GM23338 (cell line): Measurements from ENCODE around the gene MAD1L1. TPM values are rescaled to one million over a fixed set of nuclear protein-coding genes. Genes with fewer than 3 reads are reported as not detected.

ENCODE experiments used
- ATAC-seq: fragments of 200-7000 bp; cut with Tn5 transposase; 3 replicates; pipeline ENCODE4 v1.9.1; 2020
- DNase-seq: peaks from one replicate; pipeline ENCODE4 v3.0.0-alpha.2; 2015; ENCODE audit warnings: low spot score
- H2AFZ ChIP-seq: fragments of 200-600 bp; sonication (generic); 2 replicates; pipeline ENCODE4 v1.8.0; 2016; ENCODE audit warnings: antibody characterized with exemption, mild to moderate bottlenecking, moderate library complexity
- H3F3A ChIP-seq: fragments of 200-600 bp; sonication (generic); replicated peaks from 2 replicates; pipeline ENCODE4 v1.8.0; 2017; ENCODE audit warnings: antibody characterized with exemption, mixed run types, low read depth
- H3K27ac ChIP-seq: fragments of 200-600 bp; sonication (generic); 2 replicates; pipeline ENCODE4 v1.6.1; 2016; ENCODE audit warnings: low read depth
- H3K27me3 ChIP-seq: fragments of 200-600 bp; sonication (generic); 2 replicates; pipeline ENCODE4 v1.8.0; 2016; ENCODE audit warnings: mild to moderate bottlenecking, mixed run types, moderate library complexity; ENCODE audit not compliant: insufficient read depth
- H3K36me3 ChIP-seq: fragments of 200-600 bp; sonication (generic); 2 replicates; pipeline ENCODE4 v1.8.0; 2016; ENCODE audit warnings: mild to moderate bottlenecking; ENCODE audit not compliant: insufficient read depth
- H3K4me1 ChIP-seq: fragments of 200-600 bp; sonication (generic); 2 replicates; pipeline ENCODE4 v1.8.0; 2016; ENCODE audit warnings: mild to moderate bottlenecking, moderate library complexity; ENCODE audit not compliant: insufficient read depth
- H3K4me2 ChIP-seq: fragments of 200-600 bp; sonication (generic); 2 replicates; pipeline ENCODE4 v1.7.1; 2017; ENCODE audit warnings: mixed run types
- H3K4me3 ChIP-seq: fragments of 200-600 bp; sonication (generic); 2 replicates; pipeline ENCODE4 v1.6.1; 2016; ENCODE audit warnings: mixed run types
- H3K79me2 ChIP-seq: fragments of 200-600 bp; sonication (generic); replicated peaks from 2 replicates; pipeline ENCODE4 v1.8.0; 2017; ENCODE audit warnings: mild to moderate bottlenecking; ENCODE audit not compliant: insufficient read depth
- H3K9me2 ChIP-seq: fragments of 200-600 bp; sonication (generic); 2 replicates; pipeline ENCODE4 v1.8.0; 2017; ENCODE audit not compliant: insufficient read depth
- H4K20me1 ChIP-seq: fragments of 200-600 bp; sonication (generic); replicated peaks from 2 replicates; pipeline ENCODE4 v1.8.0; 2017; ENCODE audit warnings: mild to moderate bottlenecking; ENCODE audit not compliant: insufficient read depth
- H3K27ac Mint-ChIP-seq: 2 replicates; pipeline ENCODE4 v1.8.0; 2020; ENCODE audit warnings: inconsistent platforms, mild to moderate bottlenecking, moderate library complexity, mixed read lengths
- H3K27me3 Mint-ChIP-seq: 3 replicates; pipeline ENCODE4 v1.8.0; 2022; ENCODE audit warnings: low read depth, mild to moderate bottlenecking, moderate library complexity, mixed read lengths, inconsistent platforms; ENCODE audit not compliant: insufficient read depth, poor library complexity
- H3K36me3 Mint-ChIP-seq: 3 replicates; pipeline ENCODE4 v1.8.0; 2021; ENCODE audit warnings: low read depth, mild to moderate bottlenecking, inconsistent platforms, moderate library complexity, mixed read lengths
- H3K4me1 Mint-ChIP-seq: 3 replicates; pipeline ENCODE4 v1.8.0; 2020; ENCODE audit warnings: mild to moderate bottlenecking, inconsistent platforms, mixed read lengths
- H3K4me3 Mint-ChIP-seq: 3 replicates; pipeline ENCODE4 v1.8.0; 2021; ENCODE audit warnings: moderate library complexity, mild to moderate bottlenecking, inconsistent platforms, mixed read lengths
- H3K9me3 Mint-ChIP-seq: 3 replicates; pipeline ENCODE4 v1.8.0; 2020; ENCODE audit warnings: moderate library complexity, mild to moderate bottlenecking, inconsistent platforms, mixed read lengths
- CREB1 ChIP-seq: fragments of 250-450 bp; sonication (Bioruptor Pico); IDR thresholded peaks from 2 replicates; pipeline ENCODE4 v1.5.0; 2020; ENCODE audit warnings: low read depth, mild to moderate bottlenecking, moderate library complexity
- ETS1 ChIP-seq: IDR thresholded peaks from 2 replicates; pipeline ENCODE4 v1.6.1; 2016; ENCODE audit warnings: antibody characterized with exemption
- EZH2 ChIP-seq: fragments of 200-600 bp; sonication (generic); IDR thresholded peaks from one replicate; pipeline ENCODE4 v1.8.0; 2017; ENCODE audit warnings: antibody characterized with exemption, mild to moderate bottlenecking, low read depth; ENCODE audit not compliant: unreplicated experiment
- EZH2phosphoT487 ChIP-seq: fragments of 200-600 bp; sonication (generic); IDR thresholded peaks from one replicate; pipeline ENCODE4 v1.8.1; 2018; ENCODE audit warnings: antibody characterized with exemption; ENCODE audit not compliant: unreplicated experiment
- JUNB ChIP-seq: IDR thresholded peaks from one replicate; pipeline ENCODE4 v1.6.1; 2016; ENCODE audit warnings: antibody characterized with exemption; ENCODE audit not compliant: unreplicated experiment
- POLR2AphosphoS5 ChIP-seq: IDR thresholded peaks from 2 replicates; pipeline ENCODE4 v1.6.1; 2016; ENCODE audit warnings: antibody characterized with exemption, low read depth
- STAT1 ChIP-seq: IDR thresholded peaks from one replicate; pipeline ENCODE4 v1.6.1; 2016; ENCODE audit warnings: antibody characterized with exemption; ENCODE audit not compliant: unreplicated experiment
- ZNF114 ChIP-seq: fragments of 250-450 bp; sonication (Bioruptor Pico); IDR thresholded peaks from 2 replicates; pipeline ENCODE4 v1.5.0; 2020; ENCODE audit warnings: mild to moderate bottlenecking, moderate library complexity
- ZNF331 ChIP-seq: fragments of 250-450 bp; sonication (Bioruptor Pico); IDR thresholded peaks from 2 replicates; pipeline ENCODE4 v1.5.0; 2020; ENCODE audit warnings: low read depth, mild to moderate bottlenecking, moderate library complexity
- polyA plus RNA-seq: library from polyadenylated mRNA; unstranded; fragments of >200 nt; fragmentation: Nextera tagmentation; extraction: Ambion mirVana; gene quantifications from 2 replicates; pipeline ENCODE4 v1.2.1, GENCODE V29; 2016
- total RNA-seq: library from RNA; depleted of rRNA; stranded (reverse); fragments of >200 nt; shearing (Covaris generic); gene quantifications from 2 replicates; pipeline ENCODE4 v1.2.3, GENCODE V29; 2014
- TF ChIP-seq, protein P1 (sequence below): fragments of 250-450 bp; sonication (Bioruptor Pico); IDR thresholded peaks from 2 replicates; pipeline ENCODE4 v1.5.0; 2020; ENCODE audit warnings: mild to moderate bottlenecking, moderate library complexity
- TF ChIP-seq, protein P2 (sequence below), 2 experiments: fragments of 200-600 bp in 1 of 2; sonication (generic) in 1 of 2; conservative IDR thresholded peaks; 2 replicates each; pipeline versions ENCODE4 v1.5.1 to v1.6.1; 2016 to 2017; ENCODE audit warnings: antibody characterized with exemption in 2 of 2, low read depth in 2 of 2, mild to moderate bottlenecking in 2 of 2, moderate library complexity in 1 of 2

Gene MAD1L1
- total and polyA plus RNA-seq, 2 experiments from 2014 or later = 40.3 to 59.3 TPM

GRCh38 chr7:2076649-2077064 lies 156.1 kb downstream of the MAD1L1 start (continued):
- no peak for TF ChIP-seq ZNF331 (CRISPR knock-in tag)
- TF ChIP-seq CREB1 = no peak
- no peak for TF ChIP-seq JUNB
- TF ChIP-seq ETS1 = no peak
- no peak for TF ChIP-seq EZH2phosphoT487

GRCh38 chr7:2075811-2076210 lies 156.9 kb downstream of the MAD1L1 start:
- ATAC-seq (no peak), DNase-seq (no peak)
- Histone ChIP-seq H4K20me1 (0 out of 2 replicates have a peak, but pooled peaks cover 4% of the 10 kb centered on the region), H3K79me2 (no peaks in the 10 kb centered on the region; the same call in 1 of the 2 replicates), H3K9me2 (no peaks in the 10 kb centered on the region), H3K27ac (0 out of 2 replicates have a peak overlapping the region, but pooled peaks have one; percentile 19), H3K36me3 (no peaks in the 10 kb centered on the region), H3K4me3 (no peak overlapping the region), H3F3A (no peaks in the 10 kb centered on the region), H3K27me3 (no peaks in the 10 kb centered on the region), H3K4me1 (no peaks in the 10 kb centered on the region), H3K4me2 (no peak overlapping the region), H2AFZ (no peak overlapping the region)
- Mint-ChIP-seq H3K27ac (no peak overlapping the region), H3K4me3 (no peak overlapping the region), H3K36me3 (peaks cover 5% of the 10 kb centered on the region; the same call in 1 of the 3 replicates), H3K27me3 (peaks cover 24% of the 10 kb centered on the region), H3K4me1 (peaks cover 8% of the 10 kb centered on the region), H3K9me3 (no peaks in the 10 kb centered on the region)
- TF ChIP-seq JUNB (no peak), ZNF331 (CRISPR knock-in tag) (no peak), EZH2 (no peak), ZNF114 (CRISPR knock-in tag) (no peak), EZH2phosphoT487 (no peak), CREB1 (no peak), ETS1 (no peak), POLR2AphosphoS5 (no peak), STAT1 (no peak)
- TF ChIP-seq, protein P1, sequence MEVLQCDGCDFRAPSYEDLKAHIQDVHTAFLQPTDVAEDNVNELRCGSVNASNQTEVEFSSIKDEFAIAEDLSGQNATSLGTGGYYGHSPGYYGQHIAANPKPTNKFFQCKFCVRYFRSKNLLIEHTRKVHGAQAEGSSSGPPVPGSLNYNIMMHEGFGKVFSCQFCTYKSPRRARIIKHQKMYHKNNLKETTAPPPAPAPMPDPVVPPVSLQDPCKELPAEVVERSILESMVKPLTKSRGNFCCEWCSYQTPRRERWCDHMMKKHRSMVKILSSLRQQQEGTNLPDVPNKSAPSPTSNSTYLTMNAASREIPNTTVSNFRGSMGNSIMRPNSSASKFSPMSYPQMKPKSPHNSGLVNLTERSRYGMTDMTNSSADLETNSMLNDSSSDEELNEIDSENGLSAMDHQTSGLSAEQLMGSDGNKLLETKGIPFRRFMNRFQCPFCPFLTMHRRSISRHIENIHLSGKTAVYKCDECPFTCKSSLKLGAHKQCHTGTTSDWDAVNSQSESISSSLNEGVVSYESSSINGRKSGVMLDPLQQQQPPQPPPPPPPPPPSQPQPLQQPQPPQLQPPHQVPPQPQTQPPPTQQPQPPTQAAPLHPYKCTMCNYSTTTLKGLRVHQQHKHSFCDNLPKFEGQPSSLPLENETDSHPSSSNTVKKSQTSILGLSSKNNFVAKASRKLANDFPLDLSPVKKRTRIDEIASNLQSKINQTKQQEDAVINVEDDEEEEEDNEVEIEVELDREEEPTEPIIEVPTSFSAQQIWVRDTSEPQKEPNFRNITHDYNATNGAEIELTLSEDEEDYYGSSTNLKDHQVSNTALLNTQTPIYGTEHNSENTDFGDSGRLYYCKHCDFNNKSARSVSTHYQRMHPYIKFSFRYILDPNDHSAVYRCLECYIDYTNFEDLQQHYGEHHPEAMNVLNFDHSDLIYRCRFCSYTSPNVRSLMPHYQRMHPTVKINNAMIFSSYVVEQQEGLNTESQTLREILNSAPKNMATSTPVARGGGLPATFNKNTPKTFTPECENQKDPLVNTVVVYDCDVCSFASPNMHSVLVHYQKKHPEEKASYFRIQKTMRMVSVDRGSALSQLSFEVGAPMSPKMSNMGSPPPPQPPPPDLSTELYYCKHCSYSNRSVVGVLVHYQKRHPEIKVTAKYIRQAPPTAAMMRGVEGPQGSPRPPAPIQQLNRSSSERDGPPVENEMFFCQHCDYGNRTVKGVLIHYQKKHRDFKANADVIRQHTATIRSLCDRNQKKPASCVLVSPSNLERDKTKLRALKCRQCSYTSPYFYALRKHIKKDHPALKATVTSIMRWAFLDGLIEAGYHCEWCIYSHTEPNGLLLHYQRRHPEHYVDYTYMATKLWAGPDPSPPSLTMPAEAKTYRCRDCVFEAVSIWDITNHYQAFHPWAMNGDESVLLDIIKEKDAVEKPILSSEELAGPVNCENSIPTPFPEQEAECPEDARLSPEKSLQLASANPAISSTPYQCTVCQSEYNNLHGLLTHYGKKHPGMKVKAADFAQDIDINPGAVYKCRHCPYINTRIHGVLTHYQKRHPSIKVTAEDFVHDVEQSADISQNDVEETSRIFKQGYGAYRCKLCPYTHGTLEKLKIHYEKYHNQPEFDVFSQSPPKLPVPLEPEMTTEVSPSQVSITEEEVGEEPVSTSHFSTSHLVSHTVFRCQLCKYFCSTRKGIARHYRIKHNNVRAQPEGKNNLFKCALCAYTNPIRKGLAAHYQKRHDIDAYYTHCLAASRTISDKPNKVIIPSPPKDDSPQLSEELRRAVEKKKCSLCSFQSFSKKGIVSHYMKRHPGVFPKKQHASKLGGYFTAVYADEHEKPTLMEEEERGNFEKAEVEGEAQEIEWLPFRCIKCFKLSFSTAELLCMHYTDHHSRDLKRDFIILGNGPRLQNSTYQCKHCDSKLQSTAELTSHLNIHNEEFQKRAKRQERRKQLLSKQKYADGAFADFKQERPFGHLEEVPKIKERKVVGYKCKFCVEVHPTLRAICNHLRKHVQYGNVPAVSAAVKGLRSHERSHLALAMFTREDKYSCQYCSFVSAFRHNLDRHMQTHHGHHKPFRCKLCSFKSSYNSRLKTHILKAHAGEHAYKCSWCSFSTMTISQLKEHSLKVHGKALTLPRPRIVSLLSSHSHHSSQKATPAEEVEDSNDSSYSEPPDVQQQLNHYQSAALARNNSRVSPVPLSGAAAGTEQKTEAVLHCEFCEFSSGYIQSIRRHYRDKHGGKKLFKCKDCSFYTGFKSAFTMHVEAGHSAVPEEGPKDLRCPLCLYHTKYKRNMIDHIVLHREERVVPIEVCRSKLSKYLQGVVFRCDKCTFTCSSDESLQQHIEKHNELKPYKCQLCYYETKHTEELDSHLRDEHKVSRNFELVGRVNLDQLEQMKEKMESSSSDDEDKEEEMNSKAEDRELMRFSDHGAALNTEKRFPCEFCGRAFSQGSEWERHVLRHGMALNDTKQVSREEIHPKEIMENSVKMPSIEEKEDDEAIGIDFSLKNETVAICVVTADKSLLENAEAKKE (CRISPR knock-in tag) = no peak
- TF ChIP-seq, protein P2, sequence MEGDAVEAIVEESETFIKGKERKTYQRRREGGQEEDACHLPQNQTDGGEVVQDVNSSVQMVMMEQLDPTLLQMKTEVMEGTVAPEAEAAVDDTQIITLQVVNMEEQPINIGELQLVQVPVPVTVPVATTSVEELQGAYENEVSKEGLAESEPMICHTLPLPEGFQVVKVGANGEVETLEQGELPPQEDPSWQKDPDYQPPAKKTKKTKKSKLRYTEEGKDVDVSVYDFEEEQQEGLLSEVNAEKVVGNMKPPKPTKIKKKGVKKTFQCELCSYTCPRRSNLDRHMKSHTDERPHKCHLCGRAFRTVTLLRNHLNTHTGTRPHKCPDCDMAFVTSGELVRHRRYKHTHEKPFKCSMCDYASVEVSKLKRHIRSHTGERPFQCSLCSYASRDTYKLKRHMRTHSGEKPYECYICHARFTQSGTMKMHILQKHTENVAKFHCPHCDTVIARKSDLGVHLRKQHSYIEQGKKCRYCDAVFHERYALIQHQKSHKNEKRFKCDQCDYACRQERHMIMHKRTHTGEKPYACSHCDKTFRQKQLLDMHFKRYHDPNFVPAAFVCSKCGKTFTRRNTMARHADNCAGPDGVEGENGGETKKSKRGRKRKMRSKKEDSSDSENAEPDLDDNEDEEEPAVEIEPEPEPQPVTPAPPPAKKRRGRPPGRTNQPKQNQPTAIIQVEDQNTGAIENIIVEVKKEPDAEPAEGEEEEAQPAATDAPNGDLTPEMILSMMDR (conservative IDR thresholded peaks at IDR 0.05; ENCODE audit: low read depth in 2 of 2) = no peak
